Erythroblast (primary cell): ENCODE data around the gene SLC35F3.

ENCODE experiments used
- GATA1 ChIP-seq: IDR thresholded peaks from 2 replicates; pipeline ENCODE4 v1.6.1; 2011; ENCODE audit warnings: low read depth, mild to moderate bottlenecking, control low read depth, low read length, moderate library complexity
- POLR2A ChIP-seq: IDR thresholded peaks from 2 replicates; pipeline ENCODE4 v1.6.1; 2011; ENCODE audit warnings: mild to moderate bottlenecking, low read length

- TF ChIP-seq POLR2A = no peak
- no peak for TF ChIP-seq GATA1
Observed at GRCh38 chr1:234361102-234361603, 456.7 kb downstream of the SLC35F3 start.
